T-helper 17 cell (primary cell): ENCODE results near the gene GALNT12. TPM values are rescaled to one million over a fixed set of nuclear protein-coding genes. Genes with fewer than 3 reads are reported as not detected.

ENCODE experiments used
- ATAC-seq: fragments of 150-1000 bp; cut with Tn5 transposase; 2 replicates; pipeline ENCODE4 v1.10.0; 2021; ENCODE audit warnings: mild to moderate bottlenecking, moderate library complexity
- DNase-seq, 3 donors: peaks; one replicate each; pipeline versions ENCODE4 v3.0.0 to v3.0.0-alpha.2; 2020 to 2021
- H3K9me3 ChIP-seq: one replicate; pipeline ENCODE4 v1.7.0; 2013; ENCODE audit warnings: low read length, mild to moderate bottlenecking; ENCODE audit not compliant: control insufficient read depth, poor library complexity, severe bottlenecking
- H3K27ac Mint-ChIP-seq: one replicate; pipeline ENCODE4 v1.8.0; 2022; ENCODE audit warnings: mild to moderate bottlenecking, moderate library complexity, mixed read lengths
- H3K27me3 Mint-ChIP-seq: one replicate; pipeline ENCODE4 v1.8.0; 2022; ENCODE audit warnings: mixed read lengths
- H3K36me3 Mint-ChIP-seq: one replicate; pipeline ENCODE4 v1.8.0; 2022; ENCODE audit warnings: low read depth, mixed read lengths
- H3K4me1 Mint-ChIP-seq: one replicate; pipeline ENCODE4 v1.8.0; 2022; ENCODE audit warnings: mild to moderate bottlenecking, mixed read lengths
- H3K4me3 Mint-ChIP-seq: one replicate; pipeline ENCODE4 v1.8.0; 2022; ENCODE audit warnings: mild to moderate bottlenecking, moderate library complexity, mixed read lengths
- total RNA-seq, 4 donors: library from RNA in 2 of 4; stranded (reverse) in 2 of 4; gene quantifications; one replicate each; pipeline ENCODE4 v1.2.3 and lab custom pipeline; 2022 to 2026

The GALNT12 gene
- total RNA-seq, 2 donors from 2014 or later = 10.2 to 11.3 TPM

- no peaks in the 10 kb centered on the region for H3K27me3 Mint-ChIP-seq
- no peak for DNase-seq
- H3K4me3 Mint-ChIP-seq = no peak overlapping the region
- no peak for ATAC-seq
- H3K4me1 Mint-ChIP-seq = peaks cover 17% of the 10 kb centered on the region
- no peak overlapping the region for H3K27ac Mint-ChIP-seq
- no peaks in the 10 kb centered on the region for H3K36me3 Mint-ChIP-seq
- H3K9me3 ChIP-seq = no peaks in the 10 kb centered on the region
Observed at GRCh38 chr9:98789483-98790133, 17.9 kb upstream of the GALNT12 start.

- Mint-ChIP-seq H3K4me3 (no peak overlapping the region), H3K4me1 (peaks cover 22% of the 10 kb centered on the region), H3K27me3 (no peaks in the 10 kb centered on the region), H3K36me3 (no peaks in the 10 kb centered on the region), H3K27ac (no peak overlapping the region)
- no peak for ATAC-seq
- no peaks in the 10 kb centered on the region for H3K9me3 ChIP-seq
- DNase-seq = no peak
Observed at GRCh38 chr9:98790134-98790841, 17.2 kb upstream of the GALNT12 start.

DNA sequence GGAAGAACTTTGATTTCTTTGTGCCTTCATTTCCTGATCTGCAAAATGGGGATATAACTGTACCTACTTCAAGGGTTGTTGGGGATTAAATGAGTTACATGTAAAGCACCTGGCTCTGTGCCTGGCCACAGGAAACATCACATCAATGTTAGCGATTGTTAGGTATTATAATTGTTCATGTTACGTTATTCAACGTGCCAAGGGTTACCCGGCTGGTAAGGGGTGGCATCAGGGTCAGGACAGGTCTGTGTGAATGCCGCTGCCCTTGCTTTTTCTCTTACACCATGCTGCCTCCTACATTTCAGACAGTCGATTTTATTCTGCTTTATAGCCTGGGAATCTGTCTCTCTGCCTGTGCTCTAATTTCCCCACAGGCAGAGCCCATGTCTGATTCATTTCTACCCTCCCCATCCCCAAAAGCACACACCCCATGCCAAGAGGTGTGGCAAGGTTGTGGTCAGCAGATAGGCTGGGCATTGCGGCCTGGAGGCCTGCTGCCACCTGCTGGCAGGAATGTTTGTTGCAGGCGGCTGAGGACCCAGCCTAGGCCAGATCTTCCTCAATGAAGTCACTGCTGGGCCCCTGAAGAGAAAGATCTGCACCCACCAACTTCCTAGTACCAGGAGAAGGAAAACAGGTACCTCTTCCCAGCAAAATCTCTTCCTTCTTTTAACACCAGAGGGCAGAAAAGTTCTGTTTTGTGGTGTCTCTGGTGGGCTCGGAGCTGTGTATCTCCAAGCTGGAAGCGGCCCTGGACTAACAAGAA is 16.4 kb upstream of the GALNT12 start:
- H3K4me3 Mint-ChIP-seq = no peak overlapping the region
- peaks cover 27% of the 10 kb centered on the region for H3K4me1 Mint-ChIP-seq
- DNase-seq = peak; percentile 24 to 52 (median 38)
- peak; percentile 82 for ATAC-seq
- H3K9me3 ChIP-seq = no peaks in the 10 kb centered on the region
- H3K36me3 Mint-ChIP-seq = no peaks in the 10 kb centered on the region
- H3K27ac Mint-ChIP-seq = peak overlapping the region; percentile 47
- no peaks in the 10 kb centered on the region for H3K27me3 Mint-ChIP-seq

DNA sequence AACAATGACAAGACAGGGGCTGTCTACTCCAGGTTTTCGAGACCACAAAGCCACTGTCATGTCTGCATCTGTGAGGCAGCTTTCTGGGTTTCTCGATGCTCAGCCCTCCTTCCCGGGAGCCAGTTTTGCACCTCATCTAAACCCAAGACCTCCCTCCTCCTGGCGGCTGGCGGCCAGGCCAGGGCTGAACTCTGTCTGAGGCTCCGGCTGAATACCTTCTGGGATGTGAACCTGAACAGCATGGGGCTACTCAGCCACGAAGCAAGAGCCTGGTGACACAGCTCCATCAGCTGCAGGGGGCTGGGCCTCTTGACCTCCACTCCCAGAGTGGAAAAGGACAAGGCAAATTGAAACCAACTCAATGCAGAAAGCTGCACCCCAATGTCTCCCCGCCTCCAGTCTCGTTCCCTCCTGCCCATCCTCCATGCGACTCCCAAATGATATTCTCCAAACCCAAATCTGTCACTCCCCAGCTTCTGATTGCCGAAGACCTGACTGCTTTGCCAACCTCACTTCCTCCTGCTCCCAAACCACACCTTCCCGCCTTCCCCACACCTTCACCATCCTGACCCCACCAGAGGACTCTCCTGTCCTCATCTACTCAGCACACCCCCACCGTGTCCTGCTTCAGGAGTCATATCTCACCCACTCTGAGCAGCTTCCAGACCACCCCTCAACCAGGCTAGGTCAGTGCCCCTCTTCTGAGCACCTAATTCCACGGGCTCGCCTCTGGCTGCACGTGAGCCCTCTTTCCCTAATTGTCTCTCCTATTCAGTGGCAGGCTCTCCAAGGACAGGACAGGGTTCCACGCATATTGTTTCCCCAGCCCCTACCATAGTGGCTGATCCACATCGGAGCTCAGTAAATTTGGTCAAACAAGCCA is 15.6 kb upstream of the GALNT12 start:
- no peaks in the 10 kb centered on the region for H3K36me3 Mint-ChIP-seq
- H3K27ac Mint-ChIP-seq = no peak overlapping the region
- no peak for DNase-seq
- H3K27me3 Mint-ChIP-seq = no peaks in the 10 kb centered on the region
- H3K9me3 ChIP-seq = no peaks in the 10 kb centered on the region
- H3K4me3 Mint-ChIP-seq = no peak overlapping the region
- ATAC-seq = no peak
- peaks cover 27% of the 10 kb centered on the region for H3K4me1 Mint-ChIP-seq

DNA sequence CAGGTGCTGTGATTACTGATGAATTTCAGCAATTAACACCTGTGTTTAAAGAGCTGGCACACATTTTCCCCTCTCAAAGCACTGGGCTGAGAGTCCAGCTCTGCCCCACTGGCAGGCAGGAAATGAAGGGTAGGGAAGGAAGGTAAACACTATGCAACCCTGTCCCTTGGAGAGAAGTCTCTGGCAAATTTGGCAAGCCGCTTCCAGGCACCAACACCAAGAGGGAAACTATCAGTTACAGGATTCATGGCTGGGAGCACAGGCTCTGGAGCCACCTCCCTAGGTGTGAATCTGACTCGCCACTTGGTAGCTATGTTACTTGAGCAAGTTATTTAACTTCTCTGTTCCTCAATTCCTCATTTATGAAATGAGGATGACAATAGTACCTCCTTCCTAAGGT is 14.4 kb upstream of the GALNT12 start:
- DNase-seq (no peak), ATAC-seq (no peak)
- H3K36me3 Mint-ChIP-seq = no peaks in the 10 kb centered on the region
- peaks cover 33% of the 10 kb centered on the region for H3K4me1 Mint-ChIP-seq
- H3K4me3 Mint-ChIP-seq = no peak overlapping the region
- no peaks in the 10 kb centered on the region for H3K27me3 Mint-ChIP-seq
- no peak overlapping the region for H3K27ac Mint-ChIP-seq
- H3K9me3 ChIP-seq = no peaks in the 10 kb centered on the region

GRCh38 chr9:98794802-98795201 is 12.7 kb upstream of the GALNT12 start:
- ATAC-seq (no peak), DNase-seq (no peak)
- peak overlapping the region; percentile 83 for H3K4me3 Mint-ChIP-seq
- peaks cover 33% of the 10 kb centered on the region for H3K4me1 Mint-ChIP-seq
- no peaks in the 10 kb centered on the region for H3K27me3 Mint-ChIP-seq
- H3K9me3 ChIP-seq = no peaks in the 10 kb centered on the region
- H3K36me3 Mint-ChIP-seq = no peaks in the 10 kb centered on the region
- peak overlapping the region; percentile 86 for H3K27ac Mint-ChIP-seq

GRCh38 chr9:98795295-98795955 is 12.0 kb upstream of the GALNT12 start:
- DNase-seq (no peak), ATAC-seq (no peak)
- no peaks in the 10 kb centered on the region for H3K27me3 Mint-ChIP-seq
- peaks cover 33% of the 10 kb centered on the region for H3K4me1 Mint-ChIP-seq
- no peaks in the 10 kb centered on the region for H3K36me3 Mint-ChIP-seq
- no peaks in the 10 kb centered on the region for H3K9me3 ChIP-seq
- H3K27ac Mint-ChIP-seq = peak overlapping the region; percentile 86
- H3K4me3 Mint-ChIP-seq = peak overlapping the region; percentile 83

DNA sequence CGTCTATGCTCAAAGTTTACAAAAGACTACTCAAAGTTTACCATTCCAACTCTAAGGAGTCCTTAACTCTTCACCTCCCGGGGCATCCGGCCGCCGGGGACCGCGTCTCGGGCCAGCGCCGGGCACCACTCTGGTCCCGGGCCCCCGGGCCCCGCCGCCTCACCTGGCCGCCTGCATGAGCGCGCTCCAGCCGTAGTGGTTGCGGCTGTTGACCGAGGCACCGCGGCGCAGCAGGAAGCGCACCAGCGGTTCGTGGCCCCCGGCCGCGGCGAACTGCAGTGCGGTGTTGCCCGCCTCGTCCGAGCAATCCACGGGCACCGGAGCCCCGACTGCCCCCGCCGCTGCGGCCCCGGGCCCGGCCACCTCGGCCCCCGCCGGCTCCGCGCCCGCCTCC is 11.5 kb upstream of the GALNT12 start:
- no peaks in the 10 kb centered on the region for H3K27me3 Mint-ChIP-seq
- peak overlapping the region; percentile 86 for H3K27ac Mint-ChIP-seq

GRCh38 chr9:98796364-98797101 is 10.9 kb upstream of the GALNT12 start, which contains the start of gene ANKS6:
TSS of gene ANKS6 (minus strand) at chr9:98796555. CDS start at chr9:98796491, 64 bp downstream.
- peak; percentile 97 for ATAC-seq
- H3K27me3 Mint-ChIP-seq = no peaks in the 10 kb centered on the region
- peaks cover 29% of the 10 kb centered on the region for H3K4me1 Mint-ChIP-seq
- peak within 1 kb of the TSS; percentile 91 for H3K4me3 Mint-ChIP-seq
- DNase-seq = peak; percentile 73 to 88 (median 84)
- H3K27ac Mint-ChIP-seq = peak within 1 kb of the TSS; percentile 90
- no peaks in the 10 kb centered on the region for H3K36me3 Mint-ChIP-seq
- H3K9me3 ChIP-seq = no peaks in the 10 kb centered on the region

More for the DNA sequence above, 11.5 kb upstream of the GALNT12 start:
- ATAC-seq (peak; percentile 21), DNase-seq (no peak)
- Mint-ChIP-seq H3K36me3 (no peaks in the 10 kb centered on the region), H3K4me1 (peaks cover 31% of the 10 kb centered on the region), H3K4me3 (peak overlapping the region; percentile 83)
- no peaks in the 10 kb centered on the region for H3K9me3 ChIP-seq

- peak overlapping the region; percentile 91 for H3K4me3 Mint-ChIP-seq
Observed at GRCh38 chr9:98797491-98797890, 10.0 kb upstream of the GALNT12 start.

DNA sequence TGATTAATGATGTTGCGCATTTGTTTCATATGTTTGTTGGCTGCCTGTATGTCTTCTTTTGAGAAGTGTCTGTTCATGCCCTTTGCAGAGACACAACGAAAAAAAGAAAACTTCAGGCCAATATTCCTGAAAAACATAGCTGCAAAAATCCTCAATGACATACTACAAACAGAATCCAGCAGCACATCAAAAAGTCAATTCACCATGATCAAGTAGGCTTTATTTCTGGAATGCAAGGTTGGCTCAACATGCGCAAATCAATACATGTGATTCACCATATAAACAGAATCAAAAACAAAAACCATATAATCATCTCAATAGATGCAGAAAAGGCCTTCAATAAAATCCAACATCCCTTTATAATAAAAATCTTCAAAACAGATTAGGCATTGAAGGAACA is 9.2 kb upstream of the GALNT12 start:
- H3K27me3 Mint-ChIP-seq = peaks cover 10% of the 10 kb centered on the region
- H3K4me1 Mint-ChIP-seq = peaks cover 19% of the 10 kb centered on the region
- ATAC-seq (no peak), DNase-seq (no peak)
- no peaks in the 10 kb centered on the region for H3K36me3 Mint-ChIP-seq
- H3K4me3 Mint-ChIP-seq = no peak overlapping the region
- H3K27ac Mint-ChIP-seq = no peak overlapping the region
- no peaks in the 10 kb centered on the region for H3K9me3 ChIP-seq

More at GRCh38 chr9:98797491-98797890, 10.0 kb upstream of the GALNT12 start:
- no peaks in the 10 kb centered on the region for H3K9me3 ChIP-seq
- H3K27ac Mint-ChIP-seq = peak overlapping the region; percentile 90
- H3K27me3 Mint-ChIP-seq = peaks cover 5% of the 10 kb centered on the region
- H3K4me1 Mint-ChIP-seq = peaks cover 21% of the 10 kb centered on the region
- DNase-seq = no peak
- H3K36me3 Mint-ChIP-seq = no peaks in the 10 kb centered on the region
- no peak for ATAC-seq

DNA sequence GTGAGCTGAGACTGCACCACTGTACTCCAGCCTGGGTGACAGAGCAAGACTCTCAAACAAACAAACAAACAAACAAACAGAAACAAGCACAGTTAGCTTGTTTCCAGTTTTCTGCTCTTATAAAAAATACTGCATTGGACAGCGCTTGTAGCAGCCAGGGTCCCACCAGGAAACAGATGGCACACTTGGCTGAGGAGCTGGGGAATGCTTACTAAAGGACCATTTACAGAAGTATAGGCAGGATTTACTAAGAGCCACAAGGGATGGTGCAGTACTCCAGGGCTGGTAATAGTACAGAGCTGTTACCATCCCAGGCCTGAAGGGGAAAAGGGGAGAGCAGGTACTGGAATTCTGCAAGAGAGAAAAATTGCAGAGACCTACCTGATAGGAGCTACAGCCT is 5.9 kb upstream of the GALNT12 start:
- Mint-ChIP-seq H3K36me3 (no peaks in the 10 kb centered on the region), H3K27ac (no peak overlapping the region), H3K27me3 (peaks cover 28% of the 10 kb centered on the region), H3K4me1 (peaks cover 6% of the 10 kb centered on the region), H3K4me3 (no peak overlapping the region)
- ATAC-seq = no peak
- H3K9me3 ChIP-seq = no peaks in the 10 kb centered on the region
- no peak for DNase-seq
